Mucosa of gallbladder (tissue), 1 donor: Measurements from ENCODE around the gene CCDC198. TPM values are rescaled to one million over a fixed set of nuclear protein-coding genes. Genes with fewer than 3 reads are reported as not detected.

Experiments used
- DNase-seq: peaks from one replicate; pipeline ENCODE4 v3.0.0-alpha.2; 2020; ENCODE audit warnings: low spot score
- total RNA-seq: library from RNA; stranded (reverse); gene quantifications from one replicate; pipeline ENCODE4 v1.2.1, GENCODE V29; 2021
- donor health status: DM: no; HTN: no; CAD: no.

The CCDC198 gene
- total RNA-seq, 1 donor from 2014 or later: 110 TPM

- no peak for DNase-seq
These were observed 29.5 kb downstream of the CCDC198 start for GRCh38 chr14:57464008-57464730.

GRCh38 chr14:57462551-57462950 is 31.1 kb downstream of the CCDC198 start:
- no peak for DNase-seq

GRCh38 chr14:57461777-57462320 is 31.8 kb downstream of the CCDC198 start:
- peak; percentile 40 for DNase-seq

- no peak for DNase-seq
These were observed 57.7 kb downstream of the CCDC198 start for GRCh38 chr14:57435923-57436322.

GRCh38 chr14:57420986-57421385 is 72.7 kb downstream of the CCDC198 start:
- no peak for DNase-seq

- DNase-seq: no peak
These were observed 73.6 kb downstream of the CCDC198 start for GRCh38 chr14:57420033-57420432.

Other genes starting within 250 kb of the CCDC198 start
- 49.5 TPM for gene EXOC5, start 225.0 kb downstream of the CCDC198 start, total RNA-seq
- 48.9 TPM for gene AP5M1, start 224.9 kb downstream of the CCDC198 start, total RNA-seq
- 17.8 TPM for gene NAA30, start 103.3 kb downstream of the CCDC198 start, total RNA-seq